ENCODE measurements around the gene KCNH2.

DNA sequence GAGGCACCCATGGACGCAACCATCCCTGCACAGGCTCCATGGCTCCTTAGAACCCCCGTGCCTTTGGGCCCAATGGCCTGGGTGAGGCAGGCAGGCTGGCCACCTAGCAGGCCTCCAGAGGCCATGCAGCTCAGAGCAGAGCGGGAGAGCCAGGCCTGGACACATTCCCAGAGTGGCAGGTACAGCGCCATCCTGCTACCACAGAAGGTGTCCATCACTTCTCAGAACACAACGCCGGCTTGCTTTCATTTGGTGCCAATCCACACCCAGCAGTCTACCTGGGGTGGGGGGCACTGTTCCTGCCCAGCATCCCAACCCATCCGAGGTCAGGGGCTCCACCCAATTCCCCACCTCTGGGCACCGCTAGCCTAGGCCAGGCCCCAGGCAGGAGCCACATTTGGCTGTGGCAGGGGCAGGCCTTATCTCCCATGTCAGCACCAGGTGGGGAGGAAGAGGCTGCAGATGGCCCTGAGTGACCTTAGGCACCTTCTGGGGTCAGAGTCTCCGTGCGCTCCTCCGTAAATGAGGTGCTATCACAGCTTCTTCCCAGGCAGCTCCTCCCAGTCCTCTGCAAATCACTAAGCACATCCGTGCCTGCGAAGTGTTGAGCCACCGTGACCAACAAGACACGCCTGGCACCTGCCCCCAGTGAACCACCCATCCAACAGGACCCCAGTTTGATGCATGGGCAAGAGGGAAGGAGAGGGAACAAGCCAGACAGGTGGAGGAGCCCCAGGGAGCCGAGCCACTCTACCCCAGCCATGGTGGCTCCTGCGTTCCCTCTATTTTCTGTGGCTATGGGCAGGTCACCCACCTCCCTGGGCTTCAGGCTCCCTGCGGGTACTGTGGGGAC, 14.2 kb downstream of the KCNH2 start:
- TF ChIP-seq, protein P1, sequence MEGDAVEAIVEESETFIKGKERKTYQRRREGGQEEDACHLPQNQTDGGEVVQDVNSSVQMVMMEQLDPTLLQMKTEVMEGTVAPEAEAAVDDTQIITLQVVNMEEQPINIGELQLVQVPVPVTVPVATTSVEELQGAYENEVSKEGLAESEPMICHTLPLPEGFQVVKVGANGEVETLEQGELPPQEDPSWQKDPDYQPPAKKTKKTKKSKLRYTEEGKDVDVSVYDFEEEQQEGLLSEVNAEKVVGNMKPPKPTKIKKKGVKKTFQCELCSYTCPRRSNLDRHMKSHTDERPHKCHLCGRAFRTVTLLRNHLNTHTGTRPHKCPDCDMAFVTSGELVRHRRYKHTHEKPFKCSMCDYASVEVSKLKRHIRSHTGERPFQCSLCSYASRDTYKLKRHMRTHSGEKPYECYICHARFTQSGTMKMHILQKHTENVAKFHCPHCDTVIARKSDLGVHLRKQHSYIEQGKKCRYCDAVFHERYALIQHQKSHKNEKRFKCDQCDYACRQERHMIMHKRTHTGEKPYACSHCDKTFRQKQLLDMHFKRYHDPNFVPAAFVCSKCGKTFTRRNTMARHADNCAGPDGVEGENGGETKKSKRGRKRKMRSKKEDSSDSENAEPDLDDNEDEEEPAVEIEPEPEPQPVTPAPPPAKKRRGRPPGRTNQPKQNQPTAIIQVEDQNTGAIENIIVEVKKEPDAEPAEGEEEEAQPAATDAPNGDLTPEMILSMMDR (IDR thresholded peaks at IDR 0.05; ENCODE audit: low read depth, low read length), result no peak
- no peak for TF ChIP-seq POLR2A (IDR thresholded peaks at IDR 0.05; ENCODE audit: extremely low read depth, insufficient read length)
- no peak for TF ChIP-seq MYC (IDR thresholded peaks at IDR 0.05; ENCODE audit: low read depth, low read length)
- TF ChIP-seq, protein P2, sequence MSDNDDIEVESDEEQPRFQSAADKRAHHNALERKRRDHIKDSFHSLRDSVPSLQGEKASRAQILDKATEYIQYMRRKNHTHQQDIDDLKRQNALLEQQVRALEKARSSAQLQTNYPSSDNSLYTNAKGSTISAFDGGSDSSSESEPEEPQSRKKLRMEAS (IDR thresholded peaks at IDR 0.05; ENCODE audit: low read depth, low read length), result no peak
